ENCODE data around the gene TSPAN18.

The TSPAN18 gene

DNA sequence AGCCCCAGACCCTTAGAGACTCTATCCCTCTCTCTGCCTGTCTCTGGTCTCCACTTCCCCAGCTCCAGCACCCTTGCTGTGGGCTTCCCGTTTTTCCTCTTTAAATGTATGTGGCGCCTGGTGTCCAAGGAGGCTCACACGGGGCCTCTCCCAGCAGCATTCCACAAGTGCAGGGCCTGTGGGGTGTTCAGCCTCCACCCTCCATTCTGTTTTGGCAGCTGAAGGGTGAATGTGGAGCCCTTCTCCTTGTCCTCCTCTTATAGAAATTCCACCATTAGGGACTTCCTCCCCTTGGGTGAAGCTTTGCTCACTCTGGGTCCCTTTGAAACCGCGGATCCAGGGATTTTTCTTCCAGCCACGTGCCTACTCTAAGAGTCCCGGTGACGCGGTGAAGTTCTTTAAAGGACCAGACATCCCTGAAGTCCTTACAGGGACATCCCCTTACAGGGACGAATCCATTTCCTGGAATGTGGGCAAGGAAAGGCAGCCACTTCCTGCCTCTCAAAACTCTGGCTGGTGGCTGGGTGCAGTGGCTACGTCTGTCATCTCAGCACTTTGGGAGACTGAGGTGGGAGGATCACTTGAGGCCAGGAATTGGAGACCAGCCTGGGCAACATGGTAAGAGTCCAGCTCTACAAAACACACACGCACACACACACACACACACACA is 1.6 kb upstream of the TSPAN18 start:
- H3K4me1 ChIP-seq (ENCODE audit: low read length): no peaks in the 10 kb centered on the region
- no peaks in the 10 kb centered on the region for H3K9me3 ChIP-seq (replicated peaks; ENCODE audit: insufficient read depth, low read length)
- no peak overlapping the region for H3K27ac ChIP-seq (ENCODE audit: low read length)
- no peaks in the 10 kb centered on the region for H4K20me1 ChIP-seq (ENCODE audit: insufficient read depth, low read length)
- TF ChIP-seq EZH2 (optimal IDR thresholded peaks at IDR 0.05; ENCODE audit: low read depth, low read length) (no peak), EZH2phosphoT487 (IDR thresholded peaks at IDR 0.05; ENCODE audit: low read length) (no peak)
- TF ChIP-seq, protein P1, sequence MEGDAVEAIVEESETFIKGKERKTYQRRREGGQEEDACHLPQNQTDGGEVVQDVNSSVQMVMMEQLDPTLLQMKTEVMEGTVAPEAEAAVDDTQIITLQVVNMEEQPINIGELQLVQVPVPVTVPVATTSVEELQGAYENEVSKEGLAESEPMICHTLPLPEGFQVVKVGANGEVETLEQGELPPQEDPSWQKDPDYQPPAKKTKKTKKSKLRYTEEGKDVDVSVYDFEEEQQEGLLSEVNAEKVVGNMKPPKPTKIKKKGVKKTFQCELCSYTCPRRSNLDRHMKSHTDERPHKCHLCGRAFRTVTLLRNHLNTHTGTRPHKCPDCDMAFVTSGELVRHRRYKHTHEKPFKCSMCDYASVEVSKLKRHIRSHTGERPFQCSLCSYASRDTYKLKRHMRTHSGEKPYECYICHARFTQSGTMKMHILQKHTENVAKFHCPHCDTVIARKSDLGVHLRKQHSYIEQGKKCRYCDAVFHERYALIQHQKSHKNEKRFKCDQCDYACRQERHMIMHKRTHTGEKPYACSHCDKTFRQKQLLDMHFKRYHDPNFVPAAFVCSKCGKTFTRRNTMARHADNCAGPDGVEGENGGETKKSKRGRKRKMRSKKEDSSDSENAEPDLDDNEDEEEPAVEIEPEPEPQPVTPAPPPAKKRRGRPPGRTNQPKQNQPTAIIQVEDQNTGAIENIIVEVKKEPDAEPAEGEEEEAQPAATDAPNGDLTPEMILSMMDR (IDR thresholded peaks at IDR 0.05; ENCODE audit: low read length): no peak
- H3F3A ChIP-seq (ENCODE audit: insufficient read depth, low read length): no peaks in the 10 kb centered on the region
- no peak overlapping the region for H3K9ac ChIP-seq (ENCODE audit: low read length)
- H3K4me3 ChIP-seq (ENCODE audit: low read length): no peak overlapping the region
- no peak overlapping the region for H2AFZ ChIP-seq (ENCODE audit: low read length)
- no peaks in the 10 kb centered on the region for H3K9me2 ChIP-seq (replicated peaks; ENCODE audit: insufficient read depth, low read length)
- H3K79me2 ChIP-seq (ENCODE audit: low read length): no peaks in the 10 kb centered on the region
- no peak for DNase-seq
- H3K27me3 ChIP-seq (replicated peaks; ENCODE audit: insufficient read depth, low read length): peaks cover 32% of the 10 kb centered on the region
- no peaks in the 10 kb centered on the region for H3K36me3 ChIP-seq (replicated peaks; ENCODE audit: insufficient read depth, low read length)
- no peak overlapping the region for H3K4me2 ChIP-seq (ENCODE audit: low read depth, low read length)

DNA sequence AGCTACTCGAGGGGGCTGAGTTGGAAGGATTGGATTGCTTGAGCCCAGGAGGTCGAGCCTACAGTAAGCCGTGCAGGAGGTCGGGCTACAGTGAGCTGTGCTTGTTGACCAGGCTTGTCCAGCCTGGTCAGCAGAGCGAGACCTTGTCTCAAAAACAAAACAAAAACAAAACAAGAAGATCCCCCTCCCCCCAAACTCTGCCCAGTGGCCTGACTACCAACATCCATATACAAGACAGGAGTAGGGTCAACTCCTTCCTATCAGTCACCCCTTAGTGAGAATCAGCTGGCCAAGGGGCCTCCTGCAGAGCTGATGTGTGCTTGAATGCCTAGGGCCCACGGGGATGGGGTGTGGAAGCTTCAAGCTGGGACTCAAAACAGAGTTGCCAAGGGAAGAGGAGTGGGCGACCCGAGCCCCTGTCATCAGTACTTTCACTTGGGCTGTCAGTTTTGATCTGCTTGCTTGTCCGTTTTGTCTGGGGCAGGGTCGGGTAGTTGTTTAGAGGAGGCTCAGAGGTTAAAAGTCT is 942 bp upstream of the TSPAN18 start:
- H3K36me3 ChIP-seq (replicated peaks; ENCODE audit: insufficient read depth, low read length): no peaks in the 10 kb centered on the region
- H3K4me1 ChIP-seq (ENCODE audit: low read length): no peaks in the 10 kb centered on the region
- no peak overlapping the region for H2AFZ ChIP-seq (ENCODE audit: low read length)
- H3K9me3 ChIP-seq (replicated peaks; ENCODE audit: insufficient read depth, low read length): no peaks in the 10 kb centered on the region
- TF ChIP-seq, protein P1 (IDR thresholded peaks at IDR 0.05; ENCODE audit: low read length): no peak
- TF ChIP-seq EZH2 (optimal IDR thresholded peaks at IDR 0.05; ENCODE audit: low read depth, low read length): no peak
- no peak for TF ChIP-seq EZH2phosphoT487 (IDR thresholded peaks at IDR 0.05; ENCODE audit: low read length)
- no peaks in the 10 kb centered on the region for H3F3A ChIP-seq (ENCODE audit: insufficient read depth, low read length)
- H4K20me1 ChIP-seq (ENCODE audit: insufficient read depth, low read length): no peaks in the 10 kb centered on the region
- no peak overlapping the region for H3K4me3 ChIP-seq (ENCODE audit: low read length)
- H3K9me2 ChIP-seq (replicated peaks; ENCODE audit: insufficient read depth, low read length): no peaks in the 10 kb centered on the region
- peak overlapping the region; percentile 79; the same call in 1 of the 2 replicates for H3K4me2 ChIP-seq (ENCODE audit: low read depth, low read length)
- no peak overlapping the region for H3K27ac ChIP-seq (ENCODE audit: low read length)
- peaks cover 35% of the 10 kb centered on the region for H3K27me3 ChIP-seq (replicated peaks; ENCODE audit: insufficient read depth, low read length)
- DNase-seq: no peak
- no peak overlapping the region for H3K9ac ChIP-seq (ENCODE audit: low read length)
- no peaks in the 10 kb centered on the region for H3K79me2 ChIP-seq (ENCODE audit: low read length)

DNA sequence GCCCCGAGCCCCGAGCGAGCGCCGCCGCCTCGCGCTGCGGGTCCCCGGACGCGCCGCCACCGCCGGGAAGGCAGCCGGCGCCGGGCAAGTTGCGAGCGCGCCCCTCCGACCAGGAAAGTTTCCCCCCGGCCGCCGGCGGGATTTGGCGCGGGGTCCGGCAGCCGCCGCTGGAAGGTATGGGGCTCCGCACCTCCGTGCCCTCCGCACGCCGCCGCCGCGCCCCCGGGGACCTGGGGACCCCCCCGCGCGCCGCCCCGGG is 281 bp downstream of the TSPAN18 start:
- DNase-seq: no peak
- no peaks in the 10 kb centered on the region for H3F3A ChIP-seq (ENCODE audit: insufficient read depth, low read length)
- no peaks in the 10 kb centered on the region for H3K79me2 ChIP-seq (ENCODE audit: low read length)
- H3K4me3 ChIP-seq (ENCODE audit: low read length): peak overlapping the region; percentile 68
- no peaks in the 10 kb centered on the region for H4K20me1 ChIP-seq (ENCODE audit: insufficient read depth, low read length)
- TF ChIP-seq EZH2 (optimal IDR thresholded peaks at IDR 0.05; ENCODE audit: low read depth, low read length): no peak
- TF ChIP-seq, protein P1 (IDR thresholded peaks at IDR 0.05; ENCODE audit: low read length): no peak
- TF ChIP-seq EZH2phosphoT487 (IDR thresholded peaks at IDR 0.05; ENCODE audit: low read length): no peak
- no peak overlapping the region for H3K27ac ChIP-seq (ENCODE audit: low read length)
- H3K9ac ChIP-seq (ENCODE audit: low read length): no peak overlapping the region
- H3K4me1 ChIP-seq (ENCODE audit: low read length): no peaks in the 10 kb centered on the region
- H3K36me3 ChIP-seq (replicated peaks; ENCODE audit: insufficient read depth, low read length): no peaks in the 10 kb centered on the region
- peaks cover 35% of the 10 kb centered on the region for H3K27me3 ChIP-seq (replicated peaks; ENCODE audit: insufficient read depth, low read length)
- peak overlapping the region; percentile 98 for H3K4me2 ChIP-seq (ENCODE audit: low read depth, low read length)
- peak overlapping the region; percentile 81 for H2AFZ ChIP-seq (ENCODE audit: low read length)
- H3K9me3 ChIP-seq (replicated peaks; ENCODE audit: insufficient read depth, low read length): no peaks in the 10 kb centered on the region
- H3K9me2 ChIP-seq (replicated peaks; ENCODE audit: insufficient read depth, low read length): no peaks in the 10 kb centered on the region
